Suppressor macrophage treated with lipopolysaccharide for 1 hour (primary cell): ENCODE results near the gene MAT1A.

ENCODE experiments used
- DNase-seq, 3 donors: peaks; one replicate each; pipeline ENCODE4 v3.0.0-alpha.2; 2020 to 2022

The MAT1A gene

DNA sequence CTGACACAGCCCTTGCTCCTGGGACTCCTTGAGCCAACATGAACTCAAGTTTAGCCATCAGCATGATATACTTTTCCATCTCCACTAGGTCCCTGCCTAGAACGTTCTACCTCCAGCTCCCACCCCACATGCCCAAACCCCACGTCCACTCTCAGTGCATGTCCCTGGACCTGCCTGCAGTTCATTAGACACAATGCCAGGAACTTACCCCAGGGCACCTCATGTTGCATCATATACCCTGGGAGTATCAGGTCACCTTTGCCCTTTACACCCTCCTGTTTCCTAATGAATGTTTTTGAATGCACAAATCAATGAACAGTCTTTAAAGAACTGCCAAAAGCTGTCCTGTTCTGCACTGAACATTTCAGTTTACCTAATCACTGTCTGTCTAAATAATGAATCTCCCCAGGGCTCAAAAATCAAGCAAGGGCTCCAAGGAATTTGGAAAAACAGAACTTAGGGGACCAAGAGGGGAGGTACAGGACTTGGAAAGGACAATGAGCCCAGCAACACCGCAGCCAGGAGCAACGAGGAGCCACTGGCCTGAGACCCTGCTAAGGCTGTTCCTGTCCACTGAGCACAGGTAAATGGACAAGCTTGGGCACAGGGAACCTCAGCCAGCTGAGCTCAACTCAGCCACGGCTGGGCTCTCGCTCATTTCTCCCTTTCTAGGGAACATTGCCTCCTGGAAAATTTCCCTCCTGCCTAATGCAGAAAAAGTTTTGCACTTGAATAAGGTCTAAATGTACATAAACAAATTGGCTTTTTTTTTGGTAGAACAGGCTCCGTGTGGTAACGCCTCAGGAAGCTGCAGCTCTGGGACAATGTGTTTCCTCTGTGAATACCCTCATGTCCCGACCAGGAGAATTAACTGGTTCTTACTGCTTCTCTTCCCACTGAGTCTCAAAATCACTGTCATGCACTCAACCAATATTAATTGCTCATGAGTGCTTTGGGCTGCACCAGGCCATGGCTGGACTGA lies 7.4 kb downstream of the MAT1A start:
- DNase-seq, result no peak

GRCh38 chr10:80281292-80281691 lies 8.2 kb downstream of the MAT1A start:
- DNase-seq, result no peak

DNA sequence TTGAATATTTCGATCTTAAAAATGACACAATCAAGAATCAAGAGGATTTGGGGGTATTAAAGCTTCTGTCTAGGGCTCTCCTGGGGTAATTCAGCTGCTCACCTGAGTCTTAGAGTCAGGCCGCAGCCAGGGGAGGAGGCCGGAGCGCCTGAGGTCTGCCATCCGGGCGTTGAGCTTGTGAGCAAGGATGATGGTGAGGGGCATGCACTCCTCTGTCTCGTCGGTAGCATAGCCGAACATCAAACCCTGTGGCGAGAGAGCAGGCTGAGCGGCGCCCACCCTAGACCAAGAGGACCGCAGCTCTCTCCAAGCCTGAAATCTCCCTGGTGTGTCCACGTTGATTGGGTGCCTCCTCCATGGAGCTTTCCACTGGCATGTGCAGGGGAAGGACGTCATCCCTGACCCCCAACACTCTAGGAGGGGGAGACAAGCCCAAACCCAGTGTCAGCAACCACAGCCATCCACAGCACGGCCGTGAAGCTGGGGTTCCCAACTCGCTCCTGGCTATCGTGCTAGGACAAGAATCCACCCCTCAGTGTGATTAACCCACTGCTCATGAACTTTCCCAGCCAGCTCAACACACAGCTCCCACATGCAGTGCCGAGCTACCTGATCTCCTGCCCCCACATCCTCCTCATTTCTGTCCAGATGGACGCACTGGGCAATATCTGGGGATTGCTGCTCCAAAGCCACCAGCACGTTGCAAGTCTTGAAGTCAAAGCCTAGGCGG lies 9.2 kb downstream of the MAT1A start:
- no peak for DNase-seq

- no peak for DNase-seq
Measured at GRCh38 chr10:80279146-80279545, 10.3 kb downstream of the MAT1A start.

DNA sequence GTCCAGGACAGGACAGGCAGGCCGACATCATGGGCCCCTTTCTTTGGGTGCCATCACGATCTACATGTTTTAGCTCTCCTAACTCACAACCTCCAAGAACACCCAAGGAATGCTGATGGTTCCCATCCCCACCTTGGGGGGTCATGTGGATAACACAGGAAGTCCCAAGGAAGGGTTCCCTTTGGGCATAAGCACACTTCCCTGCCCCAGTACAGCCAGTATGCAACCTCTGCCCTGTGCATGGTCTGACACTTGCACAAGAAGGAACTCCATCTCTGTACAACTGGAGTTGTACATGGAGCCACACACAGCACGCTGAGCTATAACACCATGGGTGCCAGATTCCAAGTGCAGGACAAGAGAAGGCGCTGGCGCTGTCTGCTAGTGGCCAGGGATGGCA lies 11.0 kb downstream of the MAT1A start:
- DNase-seq, result no peak

- no peak for DNase-seq
Measured at GRCh38 chr10:80277567-80278250, 11.7 kb downstream of the MAT1A start.

GRCh38 chr10:80277016-80277415 lies 12.4 kb downstream of the MAT1A start:
- DNase-seq, result no peak

GRCh38 chr10:80276335-80276734 lies 13.1 kb downstream of the MAT1A start:
- no peak for DNase-seq

DNA sequence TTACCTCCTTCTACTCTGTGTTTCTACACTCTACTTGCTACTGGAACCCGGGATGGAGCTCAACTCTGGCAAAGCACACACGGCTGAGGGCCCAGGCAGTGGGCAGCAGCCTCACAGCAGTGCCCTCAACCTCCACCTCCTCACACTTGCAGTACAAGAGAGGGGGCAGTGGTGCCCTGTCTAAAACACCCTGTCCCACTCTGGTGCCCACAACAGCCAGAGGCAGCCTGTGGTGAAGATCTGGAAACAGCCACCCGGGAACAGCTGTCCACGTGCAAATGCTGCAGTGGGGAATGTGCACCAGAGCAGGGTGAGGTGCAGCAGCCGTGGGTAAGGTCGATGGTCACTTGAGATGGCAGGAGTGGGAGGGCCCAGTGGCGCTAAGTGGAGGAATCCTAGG lies 13.7 kb downstream of the MAT1A start:
- DNase-seq, result no peak

DNA sequence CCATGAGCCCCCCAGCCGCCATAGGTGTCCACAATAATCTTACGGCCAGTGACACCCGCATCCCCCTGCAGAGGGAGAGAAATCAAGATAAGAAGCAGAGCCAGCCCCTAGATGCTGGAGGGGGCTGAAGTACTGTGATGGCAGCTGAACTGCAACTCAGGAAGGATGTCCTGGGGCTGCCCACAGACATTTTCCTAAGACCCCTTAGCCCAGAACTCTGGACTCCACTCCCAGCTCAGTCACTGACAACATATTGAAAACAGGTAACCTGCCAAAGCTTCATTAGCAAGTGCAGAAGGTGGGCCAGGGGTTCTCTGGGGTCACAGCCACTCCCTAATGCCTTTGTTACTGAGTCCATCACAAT lies 14.3 kb downstream of the MAT1A start:
- no peak for DNase-seq

GRCh38 chr10:80274396-80275134 lies 14.9 kb downstream of the MAT1A start:
- no peak for DNase-seq

DNA sequence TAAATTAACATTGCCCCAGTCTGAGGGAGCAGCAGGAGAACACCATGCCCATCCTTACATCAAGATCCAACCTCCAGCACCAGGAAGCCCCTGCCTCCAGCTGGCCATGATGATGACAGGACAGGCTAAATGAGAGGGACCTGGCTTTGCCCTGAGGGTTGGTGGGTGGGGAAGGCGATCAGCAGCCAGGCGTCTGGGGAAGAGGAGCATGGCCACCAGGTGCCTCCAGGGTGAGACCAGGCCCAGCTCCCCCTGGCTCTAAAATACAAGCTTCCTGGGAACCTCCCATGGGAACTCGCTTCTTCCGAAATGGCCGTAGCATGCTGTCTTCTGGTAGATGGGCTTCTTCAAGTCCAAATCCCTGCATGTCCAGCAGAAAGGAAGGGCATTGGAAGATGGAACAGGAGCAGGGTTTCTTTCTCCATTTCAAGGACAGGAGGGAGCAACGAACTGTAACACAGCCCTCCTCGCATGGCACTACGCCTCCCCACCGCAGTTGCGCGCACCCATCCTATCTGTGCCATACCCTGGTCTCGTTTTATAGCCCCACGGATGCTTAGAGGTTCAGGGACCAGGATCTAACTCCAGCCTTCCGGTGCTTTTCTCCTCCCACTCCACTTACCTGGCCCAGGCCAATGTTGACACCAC lies 15.8 kb downstream of the MAT1A start:
- no peak for DNase-seq

DNA sequence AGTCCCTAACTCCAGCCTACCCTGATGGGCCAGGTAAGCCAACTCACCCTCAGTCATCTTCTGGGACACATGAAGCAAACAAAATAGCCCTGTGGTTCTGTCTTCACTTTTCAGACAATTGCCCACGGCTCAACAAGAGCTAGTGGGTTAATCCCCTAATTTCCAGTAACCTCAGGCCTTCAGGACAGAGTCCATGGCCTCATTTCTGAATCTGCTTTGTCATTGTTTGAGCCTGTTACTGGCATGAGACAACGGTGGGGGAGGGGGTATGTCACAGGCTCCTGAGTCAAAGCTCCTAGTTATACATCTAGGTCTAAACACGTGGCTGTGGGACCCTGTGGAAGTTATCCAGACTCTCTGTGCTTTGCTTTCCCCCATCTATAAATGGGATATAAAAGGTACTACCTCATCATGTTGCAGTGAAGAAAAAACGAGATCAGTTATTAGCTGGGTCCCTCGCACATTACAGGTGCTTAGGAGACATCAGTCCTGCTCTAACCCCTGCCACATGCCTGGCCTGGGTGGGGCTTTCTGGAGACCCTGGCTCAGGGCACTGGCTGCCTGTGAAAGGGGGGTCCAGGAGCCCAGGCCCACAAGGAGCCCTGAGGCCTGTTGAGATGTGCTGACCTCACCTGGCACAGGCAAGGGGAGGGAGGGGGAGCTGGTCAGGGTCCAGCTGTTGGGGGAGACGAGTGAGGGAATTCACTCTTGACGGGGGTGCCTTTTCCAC lies 16.5 kb downstream of the MAT1A start:
- peak; percentile 11 to 31 (median 23) for DNase-seq

GRCh38 chr10:80271416-80271815 lies 18.0 kb downstream of the MAT1A start:
- no peak for DNase-seq

GRCh38 chr10:80270887-80271286 lies 18.6 kb downstream of the MAT1A start:
- peak in 1 of 3 donors; percentile 12 for DNase-seq

DNA sequence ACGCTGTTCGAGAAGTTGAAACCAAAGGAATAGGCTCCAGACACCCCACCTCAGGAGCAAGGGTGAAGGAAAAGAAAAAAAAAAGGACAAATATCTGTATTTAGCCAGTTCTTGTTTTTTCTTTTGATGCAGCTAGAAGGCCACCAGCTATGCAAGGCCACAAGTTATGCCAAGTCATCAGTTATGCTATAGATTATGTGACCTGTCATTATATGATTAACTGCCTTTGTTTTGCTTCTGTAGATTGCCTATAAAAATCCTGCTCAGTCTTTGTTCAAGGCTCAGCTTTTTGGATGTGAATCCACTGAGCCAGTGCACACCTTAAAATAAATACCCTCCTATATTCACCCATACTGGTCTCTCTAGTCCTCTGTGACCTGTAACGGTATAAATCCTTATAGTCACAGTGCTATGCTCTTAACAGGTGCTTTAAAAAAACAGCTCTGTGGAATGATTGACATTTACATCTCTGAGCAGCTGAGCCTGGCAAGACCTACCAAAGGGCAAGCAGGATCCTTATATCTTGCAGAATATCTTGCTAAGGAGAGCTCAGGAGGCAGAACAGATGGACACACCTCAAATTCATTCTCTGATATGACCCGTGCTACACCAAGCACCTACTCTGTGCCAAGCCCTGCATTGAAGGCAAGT lies 20.4 kb downstream of the MAT1A start:
- DNase-seq, result no peak

- DNase-seq, result peak in 2 of 3 donors; percentile 13 to 15
Measured at GRCh38 chr10:80268266-80268665, 21.2 kb downstream of the MAT1A start.

- no peak for DNase-seq
Measured at GRCh38 chr10:80266513-80266863, 23.0 kb downstream of the MAT1A start.

DNA sequence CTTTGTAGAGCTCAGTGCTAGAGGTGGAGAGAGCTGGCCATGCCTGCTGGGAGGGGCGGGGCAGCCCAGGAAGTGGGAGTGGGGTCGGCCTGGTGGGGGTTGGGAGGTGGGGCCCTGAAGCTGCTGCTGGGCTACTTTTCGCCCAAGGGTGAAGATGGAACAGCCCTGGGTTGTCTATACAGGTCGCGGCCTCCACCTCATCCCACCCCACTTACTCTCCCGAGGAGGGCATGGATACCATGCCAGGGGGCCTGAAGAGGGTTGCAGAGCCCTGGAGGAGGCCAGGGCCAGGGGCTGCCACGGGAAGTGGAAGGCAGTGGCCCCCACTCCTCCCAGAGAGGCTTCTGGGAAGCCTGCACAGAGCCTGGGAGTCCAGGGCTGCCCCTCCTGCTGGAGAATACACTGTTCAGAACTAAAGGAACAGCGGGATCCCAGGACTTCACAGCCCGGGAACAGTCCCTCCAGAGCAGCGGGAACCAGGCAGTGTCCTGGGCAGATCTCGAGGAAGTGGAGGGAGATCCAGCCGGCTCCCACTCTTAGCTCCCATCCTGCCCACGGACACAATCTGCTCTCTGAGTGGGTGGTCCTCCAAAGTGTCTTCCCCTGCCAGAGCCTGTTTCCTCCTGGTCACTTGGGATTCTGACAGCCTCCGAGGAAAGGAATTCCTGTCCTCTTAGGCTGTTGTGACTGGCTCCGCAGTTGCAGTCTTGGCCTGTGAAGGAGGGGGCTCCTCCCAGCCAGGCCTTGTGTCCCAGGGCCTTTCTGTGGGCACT lies 23.5 kb downstream of the MAT1A start:
- DNase-seq, result no peak
